SK-N-SH (cell line): ENCODE results near the gene AUTS2.

Source experiments
- TAF1 ChIP-seq: IDR thresholded peaks from 2 replicates; pipeline ENCODE4 v1.6.1; 2012; ENCODE audit warnings: low read depth, mild to moderate bottlenecking, low read length, moderate library complexity, borderline replicate concordance
- TF ChIP-seq, protein P1 (sequence below): fragments of 200-600 bp; sonication (generic); IDR thresholded peaks from 2 replicates; pipeline ENCODE4 v1.6.1; 2017; ENCODE audit warnings: antibody characterized with exemption, mild to moderate bottlenecking, moderate library complexity

DNA sequence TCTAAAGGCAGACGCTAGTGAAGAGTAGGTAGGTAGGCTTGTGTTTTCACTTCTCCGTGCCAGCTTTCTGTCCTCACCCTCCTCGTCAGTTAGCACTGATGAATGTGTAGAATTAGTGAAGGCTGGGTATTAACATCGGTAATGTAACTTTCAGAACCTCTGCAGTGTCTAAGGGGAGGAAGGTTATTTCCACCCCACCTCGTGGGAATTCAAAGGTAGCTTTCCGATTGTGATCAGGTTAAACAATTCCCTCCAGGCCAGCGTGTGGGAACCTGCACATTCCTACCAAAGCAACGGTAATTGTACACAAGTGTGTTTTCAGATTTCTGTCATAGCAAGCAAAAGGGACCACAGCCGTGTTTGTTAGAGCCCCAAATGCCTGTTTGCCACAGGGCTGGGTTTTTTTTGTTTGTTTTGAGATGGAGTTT, 1128.7 kb downstream of the AUTS2 start:
- TF ChIP-seq, protein P1, sequence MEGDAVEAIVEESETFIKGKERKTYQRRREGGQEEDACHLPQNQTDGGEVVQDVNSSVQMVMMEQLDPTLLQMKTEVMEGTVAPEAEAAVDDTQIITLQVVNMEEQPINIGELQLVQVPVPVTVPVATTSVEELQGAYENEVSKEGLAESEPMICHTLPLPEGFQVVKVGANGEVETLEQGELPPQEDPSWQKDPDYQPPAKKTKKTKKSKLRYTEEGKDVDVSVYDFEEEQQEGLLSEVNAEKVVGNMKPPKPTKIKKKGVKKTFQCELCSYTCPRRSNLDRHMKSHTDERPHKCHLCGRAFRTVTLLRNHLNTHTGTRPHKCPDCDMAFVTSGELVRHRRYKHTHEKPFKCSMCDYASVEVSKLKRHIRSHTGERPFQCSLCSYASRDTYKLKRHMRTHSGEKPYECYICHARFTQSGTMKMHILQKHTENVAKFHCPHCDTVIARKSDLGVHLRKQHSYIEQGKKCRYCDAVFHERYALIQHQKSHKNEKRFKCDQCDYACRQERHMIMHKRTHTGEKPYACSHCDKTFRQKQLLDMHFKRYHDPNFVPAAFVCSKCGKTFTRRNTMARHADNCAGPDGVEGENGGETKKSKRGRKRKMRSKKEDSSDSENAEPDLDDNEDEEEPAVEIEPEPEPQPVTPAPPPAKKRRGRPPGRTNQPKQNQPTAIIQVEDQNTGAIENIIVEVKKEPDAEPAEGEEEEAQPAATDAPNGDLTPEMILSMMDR = no peak
- no peak for TF ChIP-seq TAF1
